B cell (primary cell): ENCODE results near the gene NIPA2.

ENCODE experiments used
- CTCF ChIP-seq: fragments of 200-600 bp; IDR thresholded peaks from one replicate; pipeline ENCODE4 v1.8.0; 2022; ENCODE audit warnings: antibody characterized with exemption, mild to moderate bottlenecking
- EZH2 ChIP-seq: IDR thresholded peaks from 2 replicates; pipeline ENCODE4 v1.6.1; 2012; ENCODE audit warnings: borderline replicate concordance, low read depth, mild to moderate bottlenecking, moderate library complexity, low read length; ENCODE audit not compliant: insufficient read depth, poor library complexity, severe bottlenecking

- TF ChIP-seq CTCF (no peak), EZH2 (no peak)
These were observed 43.4 kb downstream of the NIPA2 start for GRCh38 chr15:22881739-22882440.
